ENCODE results near the gene GRIN2A.

Gene GRIN2A

GRCh38 chr16:9736547-9736946 lies 445.7 kb downstream of the GRIN2A start:
- no peak for DNase-seq

GRCh38 chr16:9723136-9723535 lies 459.1 kb downstream of the GRIN2A start:
- no peak for DNase-seq

DNA sequence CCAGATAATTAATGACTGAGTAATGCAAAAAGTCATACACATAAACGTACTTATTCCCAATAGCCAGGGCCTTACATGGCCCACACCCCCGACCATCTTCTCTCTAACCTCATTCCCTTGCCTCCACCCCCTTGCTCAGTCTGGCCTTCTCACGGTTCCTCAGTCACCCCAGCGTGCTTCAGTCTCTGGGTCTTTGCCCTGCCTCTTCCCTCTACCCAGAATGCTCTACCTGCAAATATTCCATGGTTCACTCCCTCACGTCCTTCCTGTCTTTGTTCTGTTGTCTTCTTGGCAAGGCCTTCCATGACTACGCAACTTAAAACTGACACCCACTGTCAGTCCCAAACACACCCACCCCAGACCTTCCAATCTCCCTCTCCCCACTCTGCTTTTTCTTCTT lies 468.3 kb downstream of the GRIN2A start:
- no peak for DNase-seq

DNA sequence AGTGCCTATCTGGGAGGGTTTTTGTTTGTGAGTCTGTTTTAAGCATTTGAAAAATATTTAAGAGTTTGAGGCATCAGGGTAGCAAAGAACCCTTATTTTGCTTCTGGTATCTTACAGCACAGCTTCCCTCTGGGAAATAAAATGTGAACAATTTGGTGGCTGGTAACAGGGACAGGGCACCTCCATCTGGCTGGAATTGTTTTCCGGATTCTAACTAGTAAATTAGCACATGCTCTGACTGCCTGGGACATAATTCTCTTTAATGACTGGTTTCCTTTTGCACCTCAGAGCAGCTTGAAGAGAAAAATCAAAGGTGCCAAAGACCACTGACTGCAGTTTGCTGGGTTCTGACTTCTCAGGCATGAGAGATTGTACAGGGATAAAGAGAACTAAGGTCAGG lies 469.1 kb downstream of the GRIN2A start:
- no peak for DNase-seq

DNA sequence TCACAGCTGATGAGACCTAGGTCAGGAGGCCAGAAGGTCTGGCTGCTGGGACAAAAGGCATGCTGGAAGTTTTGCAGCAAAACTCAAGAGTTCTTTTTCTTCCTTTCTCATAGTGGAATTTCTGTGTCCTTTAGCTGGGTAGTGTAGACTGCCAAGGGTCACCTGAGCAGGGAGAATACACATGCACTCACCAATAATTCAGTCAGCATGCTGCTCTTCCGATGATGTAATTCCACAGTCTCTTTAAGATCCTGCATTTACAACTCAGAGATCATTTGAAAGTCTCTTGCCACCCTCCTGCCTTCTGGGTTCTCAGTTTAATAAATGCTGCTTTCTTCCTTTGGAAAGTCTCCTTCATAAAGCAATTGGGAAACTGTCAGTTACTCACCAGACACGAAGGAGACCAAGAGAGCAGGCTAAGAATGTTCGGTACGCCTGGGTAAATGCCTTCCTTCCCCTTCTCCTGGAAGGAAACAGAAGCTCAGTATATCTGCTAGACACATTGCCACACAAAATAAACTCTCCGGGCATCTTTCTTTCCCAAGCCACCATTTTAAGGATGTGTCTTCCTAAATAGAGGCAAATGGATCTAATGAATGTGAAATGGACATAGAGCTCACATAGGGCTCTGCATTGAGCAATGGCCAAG lies 473.1 kb downstream of the GRIN2A start:
- DNase-seq = no peak

DNA sequence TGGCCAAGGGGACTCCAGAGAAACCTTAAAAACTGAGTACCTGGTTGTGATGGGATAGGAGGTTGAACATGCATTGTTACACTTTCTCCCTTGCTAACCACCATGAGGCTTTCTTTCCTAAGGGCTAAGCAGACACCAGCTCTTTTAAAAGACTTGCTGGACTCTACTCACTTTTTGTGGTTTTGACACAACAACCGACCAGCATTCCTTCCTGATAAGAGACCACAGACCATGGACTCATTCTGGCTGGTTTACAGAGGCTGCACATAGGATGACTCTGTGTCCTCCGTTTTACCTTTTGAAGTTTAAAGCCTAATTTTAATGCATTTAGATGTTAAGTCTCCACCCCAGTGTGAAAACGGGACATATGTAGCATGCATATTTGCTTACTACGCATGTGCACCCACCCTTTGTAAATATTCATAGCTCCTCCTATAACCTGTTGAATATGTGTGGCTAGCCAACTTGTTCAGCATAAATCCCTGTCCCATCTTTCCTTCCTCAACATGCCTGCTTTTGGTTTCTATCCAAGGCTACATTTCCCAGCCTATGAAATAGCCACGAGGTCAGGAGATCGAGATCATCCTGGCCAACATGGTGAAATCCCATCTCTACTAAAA lies 475.9 kb downstream of the GRIN2A start:
- DNase-seq = no peak

GRCh38 chr16:9703731-9704130 lies 478.5 kb downstream of the GRIN2A start:
- no peak for DNase-seq
